WTC11 (cell line): ENCODE measurements around the gene SNX13. TPM values are rescaled to one million over a fixed set of nuclear protein-coding genes. Genes with fewer than 3 reads are reported as not detected.

Experiments
- ATAC-seq: fragments of 200-7000 bp; cut with Tn5 transposase; 2 replicates; pipeline ENCODE4 v1.10.0; 2021; ENCODE audit warnings: mild to moderate bottlenecking, moderate library complexity
- CTCF ChIA-PET: fragments of 300-600 bp; sonication (Branson Sonifier 250); formaldehyde crosslinking; loops from one replicate; lab custom pipeline; 2021; ENCODE audit warnings: antibody characterized with exemption; lab: Charles Lee
- POLR2A ChIA-PET: fragments of 350-600 bp; sonication (Branson Sonifier 250); formaldehyde crosslinking; loops from one replicate; lab custom pipeline; 2021; ENCODE audit warnings: antibody characterized with exemption; lab: Charles Lee
- DNase-seq: peaks from one replicate; pipeline ENCODE4 v3.0.0; 2021; ENCODE audit warnings: low spot score
- H3K27ac Mint-ChIP-seq: 2 replicates; pipeline ENCODE4 v1.8.0; 2021; ENCODE audit warnings: mixed read lengths
- H3K27me3 Mint-ChIP-seq: 2 replicates; pipeline ENCODE4 v1.8.0; 2021; ENCODE audit warnings: low read depth, mild to moderate bottlenecking, moderate library complexity, mixed read lengths
- H3K36me3 Mint-ChIP-seq: 2 replicates; pipeline ENCODE4 v1.8.0; 2021; ENCODE audit warnings: mixed read lengths
- H3K4me1 Mint-ChIP-seq: 2 replicates; pipeline ENCODE4 v1.8.0; 2022; ENCODE audit warnings: mixed read lengths
- H3K4me3 Mint-ChIP-seq: 2 replicates; pipeline ENCODE4 v1.8.0; 2021; ENCODE audit warnings: mild to moderate bottlenecking, moderate library complexity, mixed read lengths
- H3K9me3 Mint-ChIP-seq: 2 replicates; pipeline ENCODE4 v1.8.0; 2021; ENCODE audit warnings: mixed read lengths
- ATF6 ChIP-seq: sonication (generic); formaldehyde crosslinking; IDR thresholded peaks from 2 replicates; pipeline ENCODE4 v1.8.1; 2023; ENCODE audit warnings: mild to moderate bottlenecking, missing genetic modification reagents
- CREM ChIP-seq: sonication (generic); formaldehyde crosslinking; IDR thresholded peaks from 2 replicates; pipeline ENCODE4 v1.8.1; 2022; ENCODE audit warnings: mild to moderate bottlenecking, missing genetic modification reagents, moderate library complexity
- ESRRA ChIP-seq: sonication (generic); formaldehyde crosslinking; IDR thresholded peaks from 2 replicates; pipeline ENCODE4 v1.8.1; 2022; ENCODE audit warnings: mild to moderate bottlenecking, missing genetic modification reagents, borderline replicate concordance
- FOXJ3 ChIP-seq: sonication (generic); formaldehyde crosslinking; IDR thresholded peaks from 2 replicates; pipeline ENCODE4 v1.9.0; 2021; ENCODE audit warnings: missing genetic modification reagents, mild to moderate bottlenecking, borderline replicate concordance
- GABPB1 ChIP-seq: sonication (generic); formaldehyde crosslinking; IDR thresholded peaks from 2 replicates; pipeline ENCODE4 v1.8.1; 2023; ENCODE audit warnings: mild to moderate bottlenecking, missing genetic modification reagents
- GTF2I ChIP-seq: fragments of 250-450 bp; sonication (Bioruptor Pico); conservative IDR thresholded peaks from 2 replicates; pipeline ENCODE4 v1.4.0; 2021; ENCODE audit warnings: mild to moderate bottlenecking
- KAT7 ChIP-seq: sonication (generic); formaldehyde crosslinking; IDR thresholded peaks from 2 replicates; pipeline ENCODE4 v1.8.1; 2023; ENCODE audit warnings: missing genetic modification reagents, mild to moderate bottlenecking, borderline replicate concordance
- NFATC4 ChIP-seq: fragments of 250-450 bp; sonication (Bioruptor Pico); IDR thresholded peaks from 2 replicates; pipeline ENCODE4 v1.9.0; 2021; ENCODE audit warnings: mild to moderate bottlenecking
- SP1 ChIP-seq: sonication (generic); formaldehyde crosslinking; conservative IDR thresholded peaks from 2 replicates; pipeline ENCODE4 v1.8.1; 2022; ENCODE audit warnings: missing genetic modification reagents
- TP53 ChIP-seq: sonication (generic); formaldehyde crosslinking; IDR thresholded peaks from 2 replicates; pipeline ENCODE4 v1.8.1; 2023; ENCODE audit warnings: mild to moderate bottlenecking, missing genetic modification reagents
- USF1 ChIP-seq: sonication (generic); formaldehyde crosslinking; IDR thresholded peaks from 2 replicates; pipeline ENCODE4 v1.8.0; 2022; ENCODE audit warnings: mild to moderate bottlenecking, missing genetic modification reagents
- ZNF121 ChIP-seq: sonication (generic); formaldehyde crosslinking; IDR thresholded peaks from 2 replicates; pipeline ENCODE4 v1.8.0; 2023; ENCODE audit warnings: missing genetic modification reagents
- ZNF138 ChIP-seq: sonication (generic); formaldehyde crosslinking; conservative IDR thresholded peaks from 2 replicates; pipeline ENCODE4 v1.8.1; 2022; ENCODE audit warnings: mild to moderate bottlenecking, moderate library complexity, missing genetic modification reagents
- ZNF219 ChIP-seq: sonication (generic); formaldehyde crosslinking; IDR thresholded peaks from 2 replicates; pipeline ENCODE4 v1.8.0; 2023; ENCODE audit warnings: missing genetic modification reagents, mild to moderate bottlenecking, borderline replicate concordance
- ZNF263 ChIP-seq: sonication (generic); formaldehyde crosslinking; IDR thresholded peaks from 2 replicates; pipeline ENCODE4 v1.8.1; 2022; ENCODE audit warnings: low read depth, mild to moderate bottlenecking, moderate library complexity, missing genetic modification reagents
- ZNF317 ChIP-seq: sonication (generic); formaldehyde crosslinking; IDR thresholded peaks from 2 replicates; pipeline ENCODE4 v1.8.1; 2023; ENCODE audit warnings: low read depth, mild to moderate bottlenecking, moderate library complexity, missing genetic modification reagents, borderline replicate concordance
- ZNF512 ChIP-seq: sonication (generic); formaldehyde crosslinking; IDR thresholded peaks from 2 replicates; pipeline ENCODE4 v1.8.1; 2022; ENCODE audit warnings: missing genetic modification reagents, borderline replicate concordance
- total RNA-seq: library from RNA; stranded (reverse); gene quantifications from 3 replicates; pipeline ENCODE4 v1.2.3, GENCODE V29; 2021
- TF ChIP-seq, protein P1 (sequence below): sonication (generic); formaldehyde crosslinking; IDR thresholded peaks from 2 replicates; pipeline ENCODE4 v1.8.0; 2022; ENCODE audit warnings: mild to moderate bottlenecking, missing genetic modification reagents
- TF ChIP-seq, protein P2 (sequence below): sonication (generic); formaldehyde crosslinking; IDR thresholded peaks from 2 replicates; pipeline ENCODE4 v1.8.1; 2022; ENCODE audit warnings: mild to moderate bottlenecking, moderate library complexity, missing genetic modification reagents
- TF ChIP-seq, protein P3 (sequence below): fragments of 250-450 bp; sonication (Bioruptor Pico); IDR thresholded peaks from 2 replicates; pipeline ENCODE4 v1.9.0; 2021; ENCODE audit warnings: moderate library complexity, mild to moderate bottlenecking, inconsistent platforms, borderline replicate concordance

The SNX13 gene
- total RNA-seq, 1 experiment from 2014 or later = 27.5 TPM

GRCh38 chr7:17986851-17987250 lies 46.6 kb upstream of the SNX13 start:
- H3K27ac Mint-ChIP-seq = no peak overlapping the region
- H3K4me1 Mint-ChIP-seq = peaks cover 3% of the 10 kb centered on the region
- ChIA-PET POLR2A (no interaction called here), CTCF (interaction anchor here (1.0 to 2.8 kb wide), 2 partner anchors 217 to 280 kb away, joined by 3 to 26 read pairs; no protein-coding TSS in a partner anchor)
- no peak for ATAC-seq
- no peak for DNase-seq
- no peaks in the 10 kb centered on the region; the same call in 1 of the 2 replicates for H3K27me3 Mint-ChIP-seq
- H3K4me3 Mint-ChIP-seq = no peak overlapping the region
- H3K9me3 Mint-ChIP-seq = no peaks in the 10 kb centered on the region
- H3K36me3 Mint-ChIP-seq = no peaks in the 10 kb centered on the region
- TF ChIP-seq, protein P1, sequence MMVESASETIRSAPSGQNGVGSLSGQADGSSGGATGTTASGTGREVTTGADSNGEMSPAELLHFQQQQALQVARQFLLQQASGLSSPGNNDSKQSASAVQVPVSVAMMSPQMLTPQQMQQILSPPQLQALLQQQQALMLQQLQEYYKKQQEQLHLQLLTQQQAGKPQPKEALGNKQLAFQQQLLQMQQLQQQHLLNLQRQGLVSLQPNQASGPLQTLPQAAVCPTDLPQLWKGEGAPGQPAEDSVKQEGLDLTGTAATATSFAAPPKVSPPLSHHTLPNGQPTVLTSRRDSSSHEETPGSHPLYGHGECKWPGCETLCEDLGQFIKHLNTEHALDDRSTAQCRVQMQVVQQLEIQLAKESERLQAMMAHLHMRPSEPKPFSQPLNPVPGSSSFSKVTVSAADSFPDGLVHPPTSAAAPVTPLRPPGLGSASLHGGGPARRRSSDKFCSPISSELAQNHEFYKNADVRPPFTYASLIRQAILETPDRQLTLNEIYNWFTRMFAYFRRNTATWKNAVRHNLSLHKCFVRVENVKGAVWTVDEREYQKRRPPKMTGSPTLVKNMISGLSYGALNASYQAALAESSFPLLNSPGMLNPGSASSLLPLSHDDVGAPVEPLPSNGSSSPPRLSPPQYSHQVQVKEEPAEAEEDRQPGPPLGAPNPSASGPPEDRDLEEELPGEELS (CRISPR knock-in tag) = no peak
- TF ChIP-seq GABPB1 (no peak), KAT7 (CRISPR knock-in tag) (no peak), ZNF219 (CRISPR knock-in tag) (no peak), ESRRA (CRISPR knock-in tag) (no peak), ZNF317 (no peak), ZNF263 (CRISPR knock-in tag) (no peak), ZNF138 (no peak), USF1 (CRISPR knock-in tag) (no peak), ATF6 (CRISPR knock-in tag) (no peak), FOXJ3 (no peak), TP53 (CRISPR knock-in tag) (no peak), GTF2I (CRISPR knock-in tag) (no peak), ZNF512 (no peak), ZNF121 (CRISPR knock-in tag) (no peak), SP1 (CRISPR knock-in tag) (no peak), NFATC4 (no peak), CREM (CRISPR knock-in tag) (no peak)
- TF ChIP-seq, protein P2, sequence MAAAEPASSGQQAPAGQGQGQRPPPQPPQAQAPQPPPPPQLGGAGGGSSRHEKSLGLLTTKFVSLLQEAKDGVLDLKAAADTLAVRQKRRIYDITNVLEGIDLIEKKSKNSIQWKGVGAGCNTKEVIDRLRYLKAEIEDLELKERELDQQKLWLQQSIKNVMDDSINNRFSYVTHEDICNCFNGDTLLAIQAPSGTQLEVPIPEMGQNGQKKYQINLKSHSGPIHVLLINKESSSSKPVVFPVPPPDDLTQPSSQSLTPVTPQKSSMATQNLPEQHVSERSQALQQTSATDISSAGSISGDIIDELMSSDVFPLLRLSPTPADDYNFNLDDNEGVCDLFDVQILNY (CRISPR knock-in tag) = no peak
- TF ChIP-seq, protein P3, sequence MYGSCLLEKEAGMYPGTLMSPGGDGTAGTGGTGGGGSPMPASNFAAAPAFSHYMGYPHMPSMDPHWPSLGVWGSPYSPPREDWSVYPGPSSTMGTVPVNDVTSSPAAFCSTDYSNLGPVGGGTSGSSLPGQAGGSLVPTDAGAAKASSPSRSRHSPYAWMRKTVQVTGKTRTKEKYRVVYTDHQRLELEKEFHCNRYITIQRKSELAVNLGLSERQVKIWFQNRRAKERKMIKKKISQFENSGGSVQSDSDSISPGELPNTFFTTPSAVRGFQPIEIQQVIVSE (CRISPR knock-in tag) = no peak
